Measurements from ENCODE around the gene C16orf74.

DNA sequence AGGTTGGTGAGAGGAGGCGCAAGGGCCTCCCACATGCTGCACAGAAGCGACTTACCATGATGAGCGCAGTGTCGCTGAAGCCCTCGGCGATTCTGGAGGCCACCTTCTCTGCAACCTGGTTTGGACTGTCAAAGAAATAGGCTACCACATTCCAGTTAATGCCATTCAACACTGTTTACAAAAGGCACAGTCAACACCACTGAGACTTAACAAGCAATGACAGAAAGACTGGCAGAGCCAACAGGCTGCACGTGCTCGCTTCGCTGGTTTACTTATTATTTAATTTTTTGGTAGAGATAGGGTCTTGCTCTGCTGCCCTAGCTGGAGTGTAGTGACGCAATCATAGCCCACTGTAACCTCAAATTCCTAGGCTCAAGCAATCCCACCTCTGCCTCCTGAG, 30.3 kb upstream of the C16orf74 start:
- TF ChIP-seq POLR2A (IDR thresholded peaks at IDR 0.05; ENCODE audit: insufficient read depth in 1 of 2, low read depth in 2 of 2, low read length in 2 of 2) (no peak), FOXJ3 (CRISPR knock-in tag; IDR thresholded peaks at IDR 0.05; ENCODE audit: borderline replicate concordance) (no peak)
- TF ChIP-seq, protein P1, sequence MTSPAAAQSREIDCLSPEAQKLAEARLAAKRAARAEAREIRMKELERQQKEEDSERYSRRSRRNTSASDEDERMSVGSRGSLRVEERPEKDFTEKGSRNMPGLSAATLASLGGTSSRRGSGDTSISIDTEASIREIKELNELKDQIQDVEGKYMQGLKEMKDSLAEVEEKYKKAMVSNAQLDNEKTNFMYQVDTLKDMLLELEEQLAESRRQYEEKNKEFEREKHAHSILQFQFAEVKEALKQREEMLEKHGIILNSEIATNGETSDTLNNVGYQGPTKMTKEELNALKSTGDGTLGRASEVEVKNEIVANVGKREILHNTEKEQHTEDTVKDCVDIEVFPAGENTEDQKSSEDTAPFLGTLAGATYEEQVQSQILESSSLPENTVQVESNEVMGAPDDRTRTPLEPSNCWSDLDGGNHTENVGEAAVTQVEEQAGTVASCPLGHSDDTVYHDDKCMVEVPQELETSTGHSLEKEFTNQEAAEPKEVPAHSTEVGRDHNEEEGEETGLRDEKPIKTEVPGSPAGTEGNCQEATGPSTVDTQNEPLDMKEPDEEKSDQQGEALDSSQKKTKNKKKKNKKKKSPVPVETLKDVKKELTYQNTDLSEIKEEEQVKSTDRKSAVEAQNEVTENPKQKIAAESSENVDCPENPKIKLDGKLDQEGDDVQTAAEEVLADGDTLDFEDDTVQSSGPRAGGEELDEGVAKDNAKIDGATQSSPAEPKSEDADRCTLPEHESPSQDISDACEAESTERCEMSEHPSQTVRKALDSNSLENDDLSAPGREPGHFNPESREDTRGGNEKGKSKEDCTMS (CRISPR knock-in tag; conservative IDR thresholded peaks at IDR 0.05), result no peak
